Mesendoderm (in vitro differentiated cells): ENCODE data around the gene ALPL.
A peak's percentile ranks its signal among the peaks of the same experiment; 100 is the strongest.

ENCODE experiments used
- DNase-seq: peaks from one replicate; pipeline ENCODE4 v3.0.0; 2013
- H2AK5ac ChIP-seq: 2 replicates; pipeline ENCODE4 v1.6.1; 2013; ENCODE audit warnings: low read length, inconsistent platforms
- H2BK120ac ChIP-seq: 2 replicates; pipeline ENCODE4 v1.6.1; 2013; ENCODE audit warnings: low read depth, mild to moderate bottlenecking, low read length, moderate library complexity, mixed read lengths
- H2BK15ac ChIP-seq: replicated peaks from 2 replicates; pipeline ENCODE4 v1.6.1; 2013; ENCODE audit warnings: low read depth, mild to moderate bottlenecking, moderate library complexity
- H2BK5ac ChIP-seq: 2 replicates; pipeline ENCODE4 v1.6.1; 2013; ENCODE audit warnings: low read length, inconsistent platforms
- H3K18ac ChIP-seq: 2 replicates; pipeline ENCODE4 v1.6.1; 2013; ENCODE audit warnings: mild to moderate bottlenecking, low read length, mixed read lengths
- H3K23ac ChIP-seq: one replicate; pipeline ENCODE4 v1.6.1; 2013; ENCODE audit warnings: low read length
- H3K27ac ChIP-seq: 2 replicates; pipeline ENCODE4 v1.5.1; 2013; ENCODE audit warnings: low read depth, mild to moderate bottlenecking, inconsistent platforms, low read length, moderate library complexity
- H3K27me3 ChIP-seq: 2 replicates; pipeline ENCODE4 v1.6.1; 2013; ENCODE audit warnings: low read length, control low read depth, mild to moderate bottlenecking, inconsistent platforms; ENCODE audit not compliant: insufficient read depth, poor library complexity
- H3K36me3 ChIP-seq: 2 replicates; pipeline ENCODE4 v1.6.1; 2013; ENCODE audit warnings: low read length, inconsistent platforms; ENCODE audit not compliant: control insufficient read depth, insufficient read depth
- H3K4ac ChIP-seq: one replicate; pipeline ENCODE4 v1.6.1; 2013; ENCODE audit warnings: low read depth, mild to moderate bottlenecking, low read length, moderate library complexity
- H3K4me1 ChIP-seq: 2 replicates; pipeline ENCODE4 v1.6.1; 2013; ENCODE audit warnings: low read depth, low read length, inconsistent platforms; ENCODE audit not compliant: control insufficient read depth
- H3K4me2 ChIP-seq: 2 replicates; pipeline ENCODE4 v1.6.1; 2013; ENCODE audit warnings: low read length
- H3K4me3 ChIP-seq: 2 replicates; pipeline ENCODE4 v1.5.1; 2013; ENCODE audit warnings: mild to moderate bottlenecking, low read length
- H3K56ac ChIP-seq: one replicate; pipeline ENCODE4 v1.6.1; 2013; ENCODE audit warnings: low read length
- H3K79me1 ChIP-seq: 2 replicates; pipeline ENCODE4 v1.6.1; 2013; ENCODE audit warnings: low read length, inconsistent platforms
- H3K79me2 ChIP-seq: 2 replicates; pipeline ENCODE4 v1.6.1; 2013; ENCODE audit warnings: mild to moderate bottlenecking, low read length; ENCODE audit not compliant: control insufficient read depth, insufficient read depth
- H3K9ac ChIP-seq: 2 replicates; pipeline ENCODE4 v1.6.1; 2013; ENCODE audit warnings: low read length, inconsistent platforms
- H4K5ac ChIP-seq: one replicate; pipeline ENCODE4 v1.6.1; 2013; ENCODE audit warnings: low read length
- H4K8ac ChIP-seq: one replicate; pipeline ENCODE4 v1.6.1; 2013; ENCODE audit warnings: low read depth, mild to moderate bottlenecking, control low read depth, low read length, moderate library complexity
- WGBS: extraction: QIAGEN DNeasy Blood & Tissue Kit; methylation state at CpG from one replicate; pipeline ENCODE4 v1.1.7; 2013; ENCODE audit warnings: low lambda C conversion rate, missing lambda C conversion rate; ENCODE audit not compliant: insufficient coverage; ENCODE audit errors: extremely low coverage; 5-methylcytosine and 5-hydroxymethylcytosine counted together

The ALPL gene

GRCh38 chr1:21550097-21550496 lies 40.9 kb downstream of the ALPL start:
- no peak overlapping the region for H2AK5ac ChIP-seq
- no peak overlapping the region for H4K8ac ChIP-seq
- H3K56ac ChIP-seq: no peak overlapping the region
- no peaks in the 10 kb centered on the region for H3K27me3 ChIP-seq
- no peaks in the 10 kb centered on the region for H3K36me3 ChIP-seq
- H3K4me3 ChIP-seq: no peak overlapping the region
- no peaks in the 10 kb centered on the region for H3K79me2 ChIP-seq
- H3K4me2 ChIP-seq: no peak overlapping the region
- peaks cover 7% of the 10 kb centered on the region for H3K4me1 ChIP-seq
- H4K5ac ChIP-seq: no peak overlapping the region
- H3K18ac ChIP-seq: no peak overlapping the region
- no peak overlapping the region for H3K4ac ChIP-seq
- WGBS: no CpG with 5 or more reads among the region's 5 CpGs
- no peaks in the 10 kb centered on the region for H3K79me1 ChIP-seq
- H3K23ac ChIP-seq: no peak overlapping the region
- DNase-seq: no peak
- H3K9ac ChIP-seq: no peak overlapping the region
- no peak overlapping the region for H2BK120ac ChIP-seq
- H3K27ac ChIP-seq: no peak overlapping the region
- no peak overlapping the region for H2BK5ac ChIP-seq
- H2BK15ac ChIP-seq: no peak overlapping the region

DNA sequence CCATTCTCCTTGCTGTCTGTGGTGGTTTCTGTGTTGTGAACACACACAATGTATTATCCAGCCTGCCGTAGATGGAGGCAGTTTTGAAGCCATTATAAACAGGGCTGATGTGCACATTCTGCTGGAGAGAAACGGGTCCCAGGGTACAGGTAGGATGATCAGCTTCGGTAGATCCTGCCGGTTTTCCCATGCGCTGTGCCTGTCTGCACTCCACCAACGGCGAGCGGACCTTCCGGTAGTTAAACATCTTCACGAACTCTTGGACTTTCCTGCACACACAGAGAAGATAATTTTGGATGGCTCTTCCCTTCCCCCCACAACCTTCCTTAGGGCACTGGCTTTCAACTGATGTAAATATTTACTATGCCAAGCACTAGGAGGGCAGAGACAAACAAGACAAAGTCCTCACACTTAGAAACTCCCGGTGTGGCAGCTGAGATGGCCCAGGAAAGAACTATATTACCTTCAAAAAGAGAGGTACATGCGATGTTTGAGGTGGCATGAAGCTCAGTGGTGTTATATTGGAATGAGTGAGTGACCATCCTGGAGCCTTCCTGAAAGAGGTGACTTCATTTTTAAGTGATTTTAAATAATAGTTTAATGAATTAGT lies 41.7 kb downstream of the ALPL start:
- Histone ChIP-seq H4K8ac (no peak overlapping the region), H3K4me2 (no peak overlapping the region), H3K27ac (no peak overlapping the region), H2BK15ac (no peak overlapping the region), H3K56ac (no peak overlapping the region), H3K4ac (no peak overlapping the region), H3K79me2 (no peaks in the 10 kb centered on the region), H3K79me1 (no peaks in the 10 kb centered on the region), H4K5ac (no peak overlapping the region), H3K36me3 (no peaks in the 10 kb centered on the region), H2BK120ac (no peak overlapping the region), H3K27me3 (no peaks in the 10 kb centered on the region), H3K23ac (no peak overlapping the region), H3K4me3 (no peak overlapping the region), H3K9ac (no peak overlapping the region), H2BK5ac (no peak overlapping the region), H3K18ac (no peak overlapping the region), H2AK5ac (no peak overlapping the region), H3K4me1 (peaks cover 7% of the 10 kb centered on the region)
- no peak for DNase-seq
- no CpG with 5 or more reads among the region's 12 CpGs for WGBS

DNA sequence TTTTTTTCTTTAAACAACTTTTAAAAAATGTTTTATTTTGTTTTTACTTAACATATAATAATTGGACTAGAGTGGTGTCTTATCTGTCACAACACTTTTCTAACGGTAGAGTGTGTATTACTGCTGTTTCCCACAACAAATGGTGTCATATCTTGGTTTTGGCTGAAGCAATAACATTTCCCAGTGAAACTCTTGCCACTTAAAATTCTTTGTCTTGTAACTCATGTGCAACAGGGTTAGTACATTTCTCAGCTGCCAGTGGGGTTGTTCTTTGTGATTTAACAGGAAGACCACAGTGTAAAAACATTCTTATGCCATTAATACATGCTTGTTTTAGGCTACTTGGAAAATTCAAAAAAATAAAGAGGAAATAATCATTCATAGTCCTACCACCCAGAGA lies 43.5 kb downstream of the ALPL start:
- Histone ChIP-seq H2BK15ac (no peak overlapping the region), H3K4me1 (peaks cover 7% of the 10 kb centered on the region), H3K23ac (no peak overlapping the region), H3K9ac (no peak overlapping the region), H3K36me3 (no peaks in the 10 kb centered on the region), H2AK5ac (no peak overlapping the region), H3K4me2 (no peak overlapping the region), H3K56ac (peak overlapping the region; percentile 49), H3K4ac (no peak overlapping the region), H3K18ac (no peak overlapping the region), H4K5ac (no peak overlapping the region), H3K79me1 (no peaks in the 10 kb centered on the region), H3K27me3 (no peaks in the 10 kb centered on the region), H3K4me3 (no peak overlapping the region), H2BK120ac (no peak overlapping the region), H3K27ac (peak overlapping the region; percentile 28), H4K8ac (no peak overlapping the region), H3K79me2 (no peaks in the 10 kb centered on the region), H2BK5ac (no peak overlapping the region)
- WGBS: no CpG with 5 or more reads among the region's 1 CpG
- peak; percentile 37 for DNase-seq

GRCh38 chr1:21553116-21553926 lies 44.1 kb downstream of the ALPL start:
- Histone ChIP-seq H2BK120ac (no peak overlapping the region), H4K5ac (peak overlapping the region; percentile 39), H2AK5ac (no peak overlapping the region), H4K8ac (no peak overlapping the region), H3K9ac (no peak overlapping the region), H3K56ac (peak overlapping the region; percentile 84), H3K4me2 (no peak overlapping the region), H3K4ac (no peak overlapping the region), H3K27ac (peak overlapping the region; percentile 67), H3K27me3 (no peaks in the 10 kb centered on the region), H3K79me2 (no peaks in the 10 kb centered on the region), H3K4me1 (peaks cover 7% of the 10 kb centered on the region), H3K79me1 (no peaks in the 10 kb centered on the region), H3K36me3 (no peaks in the 10 kb centered on the region), H3K18ac (peak overlapping the region; percentile 77), H2BK15ac (no peak overlapping the region), H3K23ac (no peak overlapping the region), H2BK5ac (peak overlapping the region; percentile 78), H3K4me3 (no peak overlapping the region)
- WGBS: no CpG with 5 or more reads among the region's 8 CpGs
- peak; percentile 78 for DNase-seq

- no peak overlapping the region for H3K18ac ChIP-seq
- H4K8ac ChIP-seq: no peak overlapping the region
- no peak overlapping the region for H3K56ac ChIP-seq
- no peak overlapping the region for H3K27ac ChIP-seq
- H2BK120ac ChIP-seq: no peak overlapping the region
- no peak overlapping the region for H3K4ac ChIP-seq
- H3K27me3 ChIP-seq: no peaks in the 10 kb centered on the region
- no peak overlapping the region for H2AK5ac ChIP-seq
- no peak overlapping the region for H3K4me3 ChIP-seq
- DNase-seq: no peak
- no peak overlapping the region for H2BK15ac ChIP-seq
- H3K4me2 ChIP-seq: no peak overlapping the region
- H3K23ac ChIP-seq: no peak overlapping the region
- H3K36me3 ChIP-seq: peaks cover 1% of the 10 kb centered on the region
- no peaks in the 10 kb centered on the region for H3K79me1 ChIP-seq
- H3K4me1 ChIP-seq: no peaks in the 10 kb centered on the region
- WGBS: no CpG with 5 or more reads among the region's 5 CpGs
- H3K79me2 ChIP-seq: no peaks in the 10 kb centered on the region
- H3K9ac ChIP-seq: no peak overlapping the region
- no peak overlapping the region for H2BK5ac ChIP-seq
- H4K5ac ChIP-seq: no peak overlapping the region
Measured at GRCh38 chr1:21559788-21560567, 50.8 kb downstream of the ALPL start.
